K562 (cell line): Measurements from ENCODE around the gene SFXN3. TPM values are rescaled to one million over a fixed set of nuclear protein-coding genes. Genes with fewer than 3 reads are reported as not detected.
A peak's percentile ranks its signal among the peaks of the same experiment; 100 is the strongest.

Experiments
- CBFA2T3 ChIP-seq: fragments of 450-650 bp; IDR thresholded peaks from 2 replicates; pipeline ENCODE4 v1.6.1; 2017
- HDAC6 ChIP-seq: IDR thresholded peaks from 2 replicates; pipeline ENCODE4 v1.6.1; 2012; ENCODE audit warnings: low read depth, mild to moderate bottlenecking, control low read depth, inconsistent platforms, low read length, moderate library complexity
- MCM5 ChIP-seq: fragments of 450-650 bp; IDR thresholded peaks from 2 replicates; pipeline ENCODE4 v1.6.1; 2016; ENCODE audit warnings: low read depth
- NFIX ChIP-seq: fragments of 250-450 bp; sonication (Bioruptor Pico); IDR thresholded peaks from 2 replicates; pipeline ENCODE4 v1.4.0; 2020; ENCODE audit warnings: low read depth, mild to moderate bottlenecking, moderate library complexity
- SAFB ChIP-seq: fragments of 200-400 bp; formaldehyde crosslinking; IDR thresholded peaks from 2 replicates; pipeline ENCODE4 v1.6.1; 2017; ENCODE audit warnings: low read depth, low read length, borderline replicate concordance
- ZNF124 ChIP-seq: sonication (generic); formaldehyde crosslinking; IDR thresholded peaks from 2 replicates; pipeline ENCODE4 v1.8.1; 2022; ENCODE audit warnings: missing genetic modification reagents
- polyA plus RNA-seq, 8 experiments: library from polyadenylated mRNA; depleted of rRNA in 4 of 8; stranded (reverse) in 5 of 8; unstranded in 3 of 8; fragments of >200 nt; fragmentation: Nextera tagmentation in 2 of 8; fragmentation: Illumina TruSeq in 1 of 8; extraction: Ambion mirVana in 2 of 8; extraction: Trizol in 1 of 8; gene quantifications; 2 replicates each; pipeline versions ENCODE4 v1.2.1 to v1.2.3, GENCODE V29; 2011 to 2014; ENCODE audit warnings: inconsistent platforms in 1 of 8, missing spikeins in 1 of 8
- total RNA-seq, 7 experiments: library from RNA; depleted of rRNA in 6 of 7; stranded (reverse); fragments of >200 nt in 6 of 7; fragmentation: Illumina TruSeq in 2 of 7; extraction: Trizol in 2 of 7; gene quantifications; 2 replicates each; pipeline versions ENCODE4 v1.2.1 to v1.2.3, GENCODE V29; 2011 to 2021; ENCODE audit warnings: low replicate concordance in 1 of 7
- TF ChIP-seq, protein P1 (sequence below): fragments of 450-650 bp; formaldehyde crosslinking; IDR thresholded peaks from 2 replicates; pipeline ENCODE4 v1.4.0; 2020; ENCODE audit warnings: mild to moderate bottlenecking, moderate library complexity
- TF ChIP-seq, protein P2 (sequence below): fragments of 450-650 bp; IDR thresholded peaks from 2 replicates; pipeline ENCODE4 v1.6.1; 2017; ENCODE audit warnings: antibody characterized with exemption, mild to moderate bottlenecking
- TF ChIP-seq, protein P3 (sequence below): IDR thresholded peaks from 2 replicates; pipeline ENCODE4 v1.6.1; 2011; ENCODE audit warnings: borderline replicate concordance, low read depth, mild to moderate bottlenecking, moderate library complexity, low read length; ENCODE audit not compliant: insufficient read depth, poor library complexity, severe bottlenecking
- TF ChIP-seq, protein P4 (sequence below): fragments of 450-650 bp; IDR thresholded peaks from 2 replicates; pipeline ENCODE4 v1.6.1; 2018; ENCODE audit not compliant: partially characterized antibody

Gene SFXN3
- total and polyA plus RNA-seq, 9 of the 15 experiments (the other 6 are each of a cell fraction or from before 2014, with no cell fraction given) = 0.24 to 4.6 (median 0.86) TPM

DNA sequence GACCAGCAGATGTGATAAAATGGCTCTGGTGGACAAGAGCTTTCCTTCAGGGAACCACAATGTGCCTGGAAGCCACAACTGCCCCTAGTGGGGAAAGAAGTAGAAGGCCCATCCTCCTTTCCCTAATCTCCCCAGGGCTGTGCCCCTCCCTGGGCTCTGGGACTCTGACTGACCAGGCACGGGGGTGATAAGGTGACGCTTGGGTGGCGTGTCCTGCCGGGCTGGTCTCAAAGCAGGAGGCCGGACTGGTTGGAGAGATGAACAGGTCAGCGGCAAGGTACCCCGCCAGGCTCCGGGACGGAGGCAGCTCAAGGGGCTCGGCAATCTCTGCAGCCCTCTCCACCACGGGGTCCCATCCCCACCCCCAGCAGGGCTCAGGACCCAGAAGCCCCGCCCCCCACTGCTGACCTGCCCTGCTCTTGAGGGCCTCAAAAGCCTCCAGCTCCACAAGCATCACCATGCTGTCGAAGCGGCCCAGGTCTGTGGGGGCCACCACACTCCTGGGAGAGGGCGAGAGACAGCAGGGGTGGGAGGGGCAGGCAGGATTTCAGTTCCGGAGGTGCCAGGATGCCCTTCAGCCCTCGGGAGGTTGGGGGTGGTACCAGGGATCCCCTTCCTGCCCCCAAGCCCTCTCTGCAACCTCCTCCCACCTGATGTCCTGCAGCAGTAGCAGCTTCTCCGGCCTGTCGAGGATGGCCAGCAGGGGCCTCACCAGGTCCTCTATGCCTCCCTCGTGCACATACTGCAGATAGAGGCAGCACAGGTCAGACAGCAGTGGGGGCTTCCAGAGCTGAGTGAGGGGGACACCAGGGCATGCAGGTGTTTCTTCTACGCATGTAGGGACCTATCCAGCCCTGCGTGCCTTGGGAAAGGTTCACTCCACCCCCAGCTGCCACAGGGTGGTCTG is 19.3 kb upstream of the SFXN3 start (continued):
- TF ChIP-seq, protein P1, sequence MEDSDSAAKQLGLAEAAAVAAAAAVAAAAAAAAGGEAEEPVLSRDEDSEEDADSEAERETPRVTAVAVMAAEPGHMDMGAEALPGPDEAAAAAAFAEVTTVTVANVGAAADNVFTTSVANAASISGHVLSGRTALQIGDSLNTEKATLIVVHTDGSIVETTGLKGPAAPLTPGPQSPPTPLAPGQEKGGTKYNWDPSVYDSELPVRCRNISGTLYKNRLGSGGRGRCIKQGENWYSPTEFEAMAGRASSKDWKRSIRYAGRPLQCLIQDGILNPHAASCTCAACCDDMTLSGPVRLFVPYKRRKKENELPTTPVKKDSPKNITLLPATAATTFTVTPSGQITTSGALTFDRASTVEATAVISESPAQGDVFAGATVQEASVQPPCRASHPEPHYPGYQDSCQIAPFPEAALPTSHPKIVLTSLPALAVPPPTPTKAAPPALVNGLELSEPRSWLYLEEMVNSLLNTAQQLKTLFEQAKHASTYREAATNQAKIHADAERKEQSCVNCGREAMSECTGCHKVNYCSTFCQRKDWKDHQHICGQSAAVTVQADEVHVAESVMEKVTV = no peak
- TF ChIP-seq, protein P2, sequence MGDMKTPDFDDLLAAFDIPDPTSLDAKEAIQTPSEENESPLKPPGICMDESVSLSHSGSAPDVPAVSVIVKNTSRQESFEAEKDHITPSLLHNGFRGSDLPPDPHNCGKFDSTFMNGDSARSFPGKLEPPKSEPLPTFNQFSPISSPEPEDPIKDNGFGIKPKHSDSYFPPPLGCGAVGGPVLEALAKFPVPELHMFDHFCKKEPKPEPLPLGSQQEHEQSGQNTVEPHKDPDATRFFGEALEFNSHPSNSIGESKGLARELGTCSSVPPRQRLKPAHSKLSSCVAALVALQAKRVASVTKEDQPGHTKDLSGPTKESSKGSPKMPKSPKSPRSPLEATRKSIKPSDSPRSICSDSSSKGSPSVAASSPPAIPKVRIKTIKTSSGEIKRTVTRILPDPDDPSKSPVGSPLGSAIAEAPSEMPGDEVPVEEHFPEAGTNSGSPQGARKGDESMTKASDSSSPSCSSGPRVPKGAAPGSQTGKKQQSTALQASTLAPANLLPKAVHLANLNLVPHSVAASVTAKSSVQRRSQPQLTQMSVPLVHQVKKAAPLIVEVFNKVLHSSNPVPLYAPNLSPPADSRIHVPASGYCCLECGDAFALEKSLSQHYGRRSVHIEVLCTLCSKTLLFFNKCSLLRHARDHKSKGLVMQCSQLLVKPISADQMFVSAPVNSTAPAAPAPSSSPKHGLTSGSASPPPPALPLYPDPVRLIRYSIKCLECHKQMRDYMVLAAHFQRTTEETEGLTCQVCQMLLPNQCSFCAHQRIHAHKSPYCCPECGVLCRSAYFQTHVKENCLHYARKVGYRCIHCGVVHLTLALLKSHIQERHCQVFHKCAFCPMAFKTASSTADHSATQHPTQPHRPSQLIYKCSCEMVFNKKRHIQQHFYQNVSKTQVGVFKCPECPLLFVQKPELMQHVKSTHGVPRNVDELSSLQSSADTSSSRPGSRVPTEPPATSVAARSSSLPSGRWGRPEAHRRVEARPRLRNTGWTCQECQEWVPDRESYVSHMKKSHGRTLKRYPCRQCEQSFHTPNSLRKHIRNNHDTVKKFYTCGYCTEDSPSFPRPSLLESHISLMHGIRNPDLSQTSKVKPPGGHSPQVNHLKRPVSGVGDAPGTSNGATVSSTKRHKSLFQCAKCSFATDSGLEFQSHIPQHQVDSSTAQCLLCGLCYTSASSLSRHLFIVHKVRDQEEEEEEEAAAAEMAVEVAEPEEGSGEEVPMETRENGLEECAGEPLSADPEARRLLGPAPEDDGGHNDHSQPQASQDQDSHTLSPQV = peak; percentile 50; the same call in 1 of the 2 replicates
- TF ChIP-seq, protein P3, sequence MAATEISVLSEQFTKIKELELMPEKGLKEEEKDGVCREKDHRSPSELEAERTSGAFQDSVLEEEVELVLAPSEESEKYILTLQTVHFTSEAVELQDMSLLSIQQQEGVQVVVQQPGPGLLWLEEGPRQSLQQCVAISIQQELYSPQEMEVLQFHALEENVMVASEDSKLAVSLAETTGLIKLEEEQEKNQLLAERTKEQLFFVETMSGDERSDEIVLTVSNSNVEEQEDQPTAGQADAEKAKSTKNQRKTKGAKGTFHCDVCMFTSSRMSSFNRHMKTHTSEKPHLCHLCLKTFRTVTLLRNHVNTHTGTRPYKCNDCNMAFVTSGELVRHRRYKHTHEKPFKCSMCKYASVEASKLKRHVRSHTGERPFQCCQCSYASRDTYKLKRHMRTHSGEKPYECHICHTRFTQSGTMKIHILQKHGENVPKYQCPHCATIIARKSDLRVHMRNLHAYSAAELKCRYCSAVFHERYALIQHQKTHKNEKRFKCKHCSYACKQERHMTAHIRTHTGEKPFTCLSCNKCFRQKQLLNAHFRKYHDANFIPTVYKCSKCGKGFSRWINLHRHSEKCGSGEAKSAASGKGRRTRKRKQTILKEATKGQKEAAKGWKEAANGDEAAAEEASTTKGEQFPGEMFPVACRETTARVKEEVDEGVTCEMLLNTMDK = peak; percentile 47
- TF ChIP-seq CBFA2T3 (peak; percentile 48; the same call in 1 of the 2 replicates), HDAC6 (no peak), NFIX (CRISPR knock-in tag) (no peak), MCM5 (no peak), ZNF124 (CRISPR knock-in tag) (no peak), SAFB (no peak)
- TF ChIP-seq, protein P4, sequence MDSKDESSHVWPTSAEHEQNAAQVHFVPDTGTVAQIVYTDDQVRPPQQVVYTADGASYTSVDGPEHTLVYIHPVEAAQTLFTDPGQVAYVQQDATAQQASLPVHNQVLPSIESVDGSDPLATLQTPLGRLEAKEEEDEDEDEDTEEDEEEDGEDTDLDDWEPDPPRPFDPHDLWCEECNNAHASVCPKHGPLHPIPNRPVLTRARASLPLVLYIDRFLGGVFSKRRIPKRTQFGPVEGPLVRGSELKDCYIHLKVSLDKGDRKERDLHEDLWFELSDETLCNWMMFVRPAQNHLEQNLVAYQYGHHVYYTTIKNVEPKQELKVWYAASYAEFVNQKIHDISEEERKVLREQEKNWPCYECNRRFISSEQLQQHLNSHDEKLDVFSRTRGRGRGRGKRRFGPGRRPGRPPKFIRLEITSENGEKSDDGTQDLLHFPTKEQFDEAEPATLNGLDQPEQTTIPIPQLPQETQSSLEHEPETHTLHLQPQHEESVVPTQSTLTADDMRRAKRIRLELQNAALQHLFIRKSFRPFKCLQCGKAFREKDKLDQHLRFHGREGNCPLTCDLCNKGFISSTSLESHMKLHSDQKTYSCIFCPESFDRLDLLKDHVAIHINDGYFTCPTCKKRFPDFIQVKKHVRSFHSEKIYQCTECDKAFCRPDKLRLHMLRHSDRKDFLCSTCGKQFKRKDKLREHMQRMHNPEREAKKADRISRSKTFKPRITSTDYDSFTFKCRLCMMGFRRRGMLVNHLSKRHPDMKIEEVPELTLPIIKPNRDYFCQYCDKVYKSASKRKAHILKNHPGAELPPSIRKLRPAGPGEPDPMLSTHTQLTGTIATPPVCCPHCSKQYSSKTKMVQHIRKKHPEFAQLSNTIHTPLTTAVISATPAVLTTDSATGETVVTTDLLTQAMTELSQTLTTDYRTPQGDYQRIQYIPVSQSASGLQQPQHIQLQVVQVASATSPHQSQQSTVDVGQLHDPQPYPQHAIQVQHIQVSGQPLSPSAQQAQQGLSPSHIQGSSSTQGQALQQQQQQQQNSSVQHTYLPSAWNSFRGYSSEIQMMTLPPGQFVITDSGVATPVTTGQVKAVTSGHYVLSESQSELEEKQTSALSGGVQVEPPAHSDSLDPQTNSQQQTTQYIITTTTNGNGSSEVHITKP = peak; percentile 80
